Parietal lobe (tissue), 1 donor: Measurements from ENCODE around the gene PRPF40A. TPM values are rescaled to one million over a fixed set of nuclear protein-coding genes. Genes with fewer than 3 reads are reported as not detected.

ENCODE experiments used
- total RNA-seq: library from RNA; depleted of rRNA; stranded (reverse); fragments of >200 nt; gene quantifications from one replicate; pipeline ENCODE4 v1.2.3, GENCODE V29; 2014

The PRPF40A gene
- 145 TPM for total RNA-seq

GRCh38 chr2:152717228-152718075, at the start of gene PRPF40A:
TSS of gene PRPF40A (minus strand) at chr2:152717461. CDS start at chr2:152717439, 22 bp downstream.

DNA sequence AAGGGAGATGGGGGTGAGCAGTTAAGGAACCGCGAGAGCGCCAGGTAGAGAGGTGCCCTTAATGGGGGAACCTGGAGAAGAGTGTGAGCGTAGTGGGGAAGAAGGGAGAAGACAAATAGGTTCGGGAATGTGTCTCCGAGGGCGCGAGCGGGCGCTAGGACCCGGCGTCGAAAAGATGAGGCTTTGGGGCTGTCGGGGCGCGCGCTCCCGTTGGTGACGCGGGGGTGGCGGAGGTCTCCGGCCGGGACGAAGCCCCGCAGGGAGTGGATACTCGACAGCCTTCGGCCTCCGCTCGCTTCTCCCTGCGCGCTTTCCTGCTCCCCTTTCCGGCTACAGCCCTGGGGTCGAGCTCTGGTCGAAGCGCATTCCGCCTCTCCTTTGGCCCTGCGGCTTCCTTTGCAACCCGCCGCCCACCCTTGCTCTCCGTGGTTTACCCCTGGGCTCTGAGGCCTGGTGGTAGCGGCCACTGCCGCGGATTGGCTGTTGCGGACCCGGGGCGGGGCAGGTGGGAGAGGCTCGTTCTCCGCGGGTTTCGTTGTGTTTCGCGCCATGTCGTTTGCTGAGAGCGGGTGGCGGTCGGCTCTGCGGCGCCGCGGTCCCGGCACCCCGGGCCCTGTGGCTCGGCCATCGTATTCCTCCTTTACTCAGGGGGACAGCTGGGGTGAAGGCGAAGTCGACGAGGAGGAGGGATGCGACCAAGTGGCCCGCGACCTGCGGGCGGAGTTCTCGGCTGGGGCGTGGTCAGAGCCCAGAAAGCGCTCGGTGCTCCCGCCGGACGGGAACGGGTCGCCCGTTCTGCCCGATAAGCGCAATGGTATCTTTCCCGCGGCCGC, 1.0 kb upstream of the PRPF40A start, which contains the start of gene ARL6IP6:
TSS of gene ARL6IP6 (plus strand) at position 545 of the 833 bp plus-strand sequence. CDS start at position 550, 5 bp downstream.

Other genes with a start within 250 kb of the PRPF40A start
- gene ARL6IP6, start 1.2 kb upstream of the PRPF40A start, total RNA-seq: 37.6 TPM